Measurements from ENCODE around the gene PCSK7. TPM values are rescaled to one million over a fixed set of nuclear protein-coding genes. Genes with fewer than 3 reads are reported as not detected.

The PCSK7 gene
- total RNA-seq, 6 donors from 2014 or later, result 45.0 to 138 (median 63.8) TPM

GRCh38 chr11:117189191-117189940 is 42.5 kb downstream of the PCSK7 start:
- peak; percentile 66 to 82 for DNase-seq
- TF ChIP-seq POLR2AphosphoS5 (IDR thresholded peaks at IDR 0.05) (no peak), POLR2A (IDR thresholded peaks at IDR 0.05) (peak in 1 of 4 donors; percentile 10), EP300 (IDR thresholded peaks at IDR 0.05) (peak in 1 of 4 donors; percentile 22)
- TF ChIP-seq, protein P1, sequence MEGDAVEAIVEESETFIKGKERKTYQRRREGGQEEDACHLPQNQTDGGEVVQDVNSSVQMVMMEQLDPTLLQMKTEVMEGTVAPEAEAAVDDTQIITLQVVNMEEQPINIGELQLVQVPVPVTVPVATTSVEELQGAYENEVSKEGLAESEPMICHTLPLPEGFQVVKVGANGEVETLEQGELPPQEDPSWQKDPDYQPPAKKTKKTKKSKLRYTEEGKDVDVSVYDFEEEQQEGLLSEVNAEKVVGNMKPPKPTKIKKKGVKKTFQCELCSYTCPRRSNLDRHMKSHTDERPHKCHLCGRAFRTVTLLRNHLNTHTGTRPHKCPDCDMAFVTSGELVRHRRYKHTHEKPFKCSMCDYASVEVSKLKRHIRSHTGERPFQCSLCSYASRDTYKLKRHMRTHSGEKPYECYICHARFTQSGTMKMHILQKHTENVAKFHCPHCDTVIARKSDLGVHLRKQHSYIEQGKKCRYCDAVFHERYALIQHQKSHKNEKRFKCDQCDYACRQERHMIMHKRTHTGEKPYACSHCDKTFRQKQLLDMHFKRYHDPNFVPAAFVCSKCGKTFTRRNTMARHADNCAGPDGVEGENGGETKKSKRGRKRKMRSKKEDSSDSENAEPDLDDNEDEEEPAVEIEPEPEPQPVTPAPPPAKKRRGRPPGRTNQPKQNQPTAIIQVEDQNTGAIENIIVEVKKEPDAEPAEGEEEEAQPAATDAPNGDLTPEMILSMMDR (IDR thresholded peaks at IDR 0.05), result no peak
- peaks cover 0 to 22% (median 5%) of the 10 kb centered on the region in 4 donors for H3K4me1 ChIP-seq
- H3K27ac ChIP-seq, result peak overlapping the region in 3 of 4 donors; percentile 20 to 77 (median 62)
- H3K4me3 ChIP-seq, result no peak overlapping the region
- H3K9me3 ChIP-seq, result no peaks in the 10 kb centered on the region
- no peaks in the 10 kb centered on the region for H3K27me3 ChIP-seq
- WGBS, 2 donors, result 77 to 83% methylated on average over 13 to 20 of the region's 22 CpGs
- H3K36me3 ChIP-seq, result peaks cover 0 to 83% (median 64%) of the 10 kb centered on the region in 4 donors
- peak in 1 of 2 donors; percentile 72 for ATAC-seq (ENCODE audit: low FRiP score in 2 of 2)

GRCh38 chr11:117188620-117189081 is 43.2 kb downstream of the PCSK7 start:
- H3K27ac ChIP-seq, result peak overlapping the region in 3 of 4 donors; percentile 35 to 77 (median 62)
- 82 to 88% methylated on average over 16 to 20 of the region's 20 CpGs for WGBS, 2 donors

GRCh38 chr11:117187799-117188481 is 43.9 kb downstream of the PCSK7 start:
- Histone ChIP-seq H3K4me1 (peaks cover 0 to 23% (median 7%) of the 10 kb centered on the region in 4 donors), H3K9me3 (no peaks in the 10 kb centered on the region), H3K27ac (peak overlapping the region in 3 of 4 donors; percentile 35 to 77 (median 62)), H3K27me3 (no peaks in the 10 kb centered on the region), H3K36me3 (peaks cover 0 to 80% (median 59%) of the 10 kb centered on the region in 4 donors), H3K4me3 (no peak overlapping the region)
- ATAC-seq (ENCODE audit: low FRiP score in 2 of 2) (no peak), DNase-seq (peak; percentile 18 to 73)
- 93 to 97% methylated on average over 16 of the region's 16 CpGs for WGBS, 2 donors
- no peak for TF ChIP-seq EP300 (IDR thresholded peaks at IDR 0.05)

More at GRCh38 chr11:117188620-117189081, 43.2 kb downstream of the PCSK7 start:
- H3K36me3 ChIP-seq, result peaks cover 0 to 82% (median 63%) of the 10 kb centered on the region in 4 donors
- peaks cover 0 to 23% (median 7%) of the 10 kb centered on the region in 4 donors for H3K4me1 ChIP-seq
- no peaks in the 10 kb centered on the region for H3K9me3 ChIP-seq
- ATAC-seq (ENCODE audit: low FRiP score in 2 of 2), result peak in 1 of 2 donors; percentile 61
- no peak overlapping the region for H3K4me3 ChIP-seq
- H3K27me3 ChIP-seq, result no peaks in the 10 kb centered on the region
- TF ChIP-seq POLR2A (IDR thresholded peaks at IDR 0.05) (peak in 1 of 4 donors; percentile 57), EP300 (IDR thresholded peaks at IDR 0.05) (no peak), POLR2AphosphoS5 (IDR thresholded peaks at IDR 0.05) (peak in 1 of 2 donors; percentile 29)
- TF ChIP-seq, protein P1 (IDR thresholded peaks at IDR 0.05), result no peak
- peak in 1 of 2 donors; percentile 66 for DNase-seq

DNA sequence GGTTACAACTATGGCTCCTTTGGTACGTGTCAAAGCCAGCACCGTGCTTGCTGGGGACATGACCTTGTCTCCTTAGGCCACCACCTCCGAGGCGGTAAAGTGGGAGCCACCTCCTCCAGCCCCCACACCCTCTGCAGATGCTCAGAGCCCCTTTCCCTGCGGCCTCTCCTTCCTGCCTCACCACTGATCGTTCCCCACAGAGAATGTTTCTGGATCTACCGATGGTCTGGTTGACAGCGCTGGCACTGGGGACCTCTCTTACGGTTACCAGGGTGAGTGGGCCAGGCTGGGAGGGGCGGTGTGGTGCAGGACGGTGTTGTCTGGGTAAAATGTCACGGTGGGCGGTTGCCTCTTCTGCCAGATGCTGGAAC is 44.5 kb downstream of the PCSK7 start:
- DNase-seq, result peak in 1 of 2 donors; percentile 18
- Histone ChIP-seq H3K4me3 (no peak overlapping the region), H3K27ac (peak overlapping the region in 2 of 4 donors; percentile 62 to 77), H3K36me3 (peaks cover 0 to 80% (median 58%) of the 10 kb centered on the region in 4 donors), H3K27me3 (no peaks in the 10 kb centered on the region), H3K4me1 (peaks cover 0 to 23% (median 7%) of the 10 kb centered on the region in 4 donors), H3K9me3 (no peaks in the 10 kb centered on the region)
- 90 to 93% methylated on average over 13 of the region's 13 CpGs for WGBS, 2 donors
- TF ChIP-seq POLR2A (IDR thresholded peaks at IDR 0.05), result no peak
- TF ChIP-seq, protein P1 (IDR thresholded peaks at IDR 0.05), result no peak
- no peak for TF ChIP-seq EP300 (IDR thresholded peaks at IDR 0.05)
- TF ChIP-seq POLR2AphosphoS5 (IDR thresholded peaks at IDR 0.05), result no peak
- ATAC-seq (ENCODE audit: low FRiP score in 2 of 2), result no peak

DNA sequence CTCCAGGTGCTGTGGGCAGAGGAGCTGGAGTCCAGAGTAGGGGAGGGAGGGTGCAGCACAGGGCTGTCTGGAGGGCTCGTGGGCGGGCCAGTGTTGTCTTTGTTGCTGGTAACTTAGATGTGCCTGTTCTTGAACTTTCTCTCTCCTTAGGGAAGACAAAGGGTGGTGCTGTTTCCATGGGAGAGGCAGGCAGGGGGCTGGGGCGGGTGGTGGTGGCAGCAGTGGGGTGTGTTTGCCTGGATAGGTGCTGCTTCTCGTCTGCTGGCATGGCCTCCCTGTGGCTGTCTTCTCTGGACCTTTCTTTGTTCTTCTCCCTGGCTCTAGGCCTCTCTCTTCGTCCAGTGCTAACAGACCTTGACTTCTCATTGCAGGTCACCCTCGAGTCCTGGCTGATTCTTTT is 44.9 kb downstream of the PCSK7 start:
- Histone ChIP-seq H3K4me1 (peaks cover 0 to 23% (median 7%) of the 10 kb centered on the region in 4 donors), H3K27ac (peak overlapping the region in 2 of 4 donors; percentile 62 to 77), H3K9me3 (no peaks in the 10 kb centered on the region), H3K36me3 (peaks cover 0 to 80% (median 58%) of the 10 kb centered on the region in 4 donors), H3K4me3 (peak overlapping the region in 1 of 4 donors; percentile 16), H3K27me3 (no peaks in the 10 kb centered on the region)
- 83 to 84% methylated on average over 6 of the region's 6 CpGs for WGBS, 2 donors
- TF ChIP-seq, protein P1 (IDR thresholded peaks at IDR 0.05), result no peak
- TF ChIP-seq POLR2AphosphoS5 (IDR thresholded peaks at IDR 0.05) (no peak), POLR2A (IDR thresholded peaks at IDR 0.05) (no peak), EP300 (IDR thresholded peaks at IDR 0.05) (no peak)
- ATAC-seq (ENCODE audit: low FRiP score in 2 of 2) (no peak), DNase-seq (peak in 1 of 2 donors; percentile 15)
